GF-D8 (cell line): ENCODE results near the gene RAPGEF5.

Source experiments
- DNase-seq: peaks from one replicate; lab custom pipeline; 2025; lab: John Stamatoyannopoulos, UW

The RAPGEF5 gene

DNA sequence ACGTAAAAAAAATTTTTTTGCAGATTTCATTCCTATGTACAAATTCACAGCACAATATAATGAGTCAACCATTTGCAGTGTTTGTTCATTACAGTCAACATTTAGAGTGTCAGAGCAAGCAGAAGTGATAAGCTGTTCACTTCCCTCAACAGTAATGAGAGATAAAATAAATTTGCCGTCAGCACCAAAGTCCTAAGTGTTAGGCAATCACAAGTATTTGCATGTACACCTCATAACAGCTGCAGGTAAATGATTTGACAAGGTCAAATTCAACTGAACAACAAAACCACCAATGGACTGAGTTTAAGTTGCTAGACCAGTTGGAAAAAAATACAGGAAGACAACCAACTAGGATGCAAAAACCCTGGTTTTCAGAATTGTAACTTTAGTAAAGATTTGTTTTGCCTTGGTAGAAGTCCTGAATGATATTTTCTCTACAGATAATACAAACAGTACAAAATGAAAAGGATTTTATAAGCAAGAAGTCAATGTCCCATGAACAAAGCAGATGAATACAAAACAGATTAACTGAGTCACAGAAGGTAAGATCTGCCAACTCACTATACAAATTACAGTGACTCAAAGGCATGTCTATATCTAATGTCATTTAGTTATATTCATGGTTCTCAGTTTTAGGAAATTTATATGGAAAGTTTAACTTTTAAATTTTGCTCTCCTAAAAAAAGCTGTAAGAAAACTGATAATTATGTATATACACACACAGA, 10.4 kb downstream of the RAPGEF5 start:
- DNase-seq, result no peak

GRCh38 chr7:22344655-22345054, 12.3 kb downstream of the RAPGEF5 start:
- no peak for DNase-seq

- no peak for DNase-seq
Observed at GRCh38 chr7:22343612-22344011, 13.3 kb downstream of the RAPGEF5 start.

GRCh38 chr7:22343071-22343470, 13.9 kb downstream of the RAPGEF5 start:
- no peak for DNase-seq

DNA sequence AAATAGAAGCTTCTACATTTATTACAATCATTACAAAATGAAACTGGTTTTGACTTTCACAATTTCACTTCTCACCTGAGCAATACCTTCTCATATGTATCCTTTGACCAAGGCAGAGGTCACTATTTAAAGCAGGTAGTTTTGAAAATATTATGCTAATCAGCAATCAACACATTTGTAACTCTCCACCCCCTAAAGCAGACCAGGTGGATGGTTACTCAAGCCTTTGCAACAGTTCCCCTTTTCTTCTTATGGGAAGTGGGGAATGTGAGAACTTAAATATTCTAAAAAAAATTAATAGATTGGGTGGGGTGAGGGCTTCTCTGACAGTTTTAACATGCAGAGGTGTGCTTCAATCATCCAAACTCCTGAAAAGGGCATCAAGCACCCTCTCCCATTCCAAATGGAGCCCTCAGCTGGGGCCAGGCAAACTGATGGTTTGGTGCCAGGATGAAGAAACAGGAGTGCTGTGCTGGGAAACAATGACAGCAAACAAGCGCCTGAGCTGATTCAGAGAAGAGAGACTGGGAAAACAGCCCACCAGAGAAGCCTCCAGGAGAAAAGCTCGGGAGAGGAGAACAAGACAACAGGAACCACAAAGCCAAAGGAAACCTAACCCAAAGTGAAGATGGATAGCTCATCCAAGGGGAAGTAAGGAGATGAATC, 17.1 kb downstream of the RAPGEF5 start:
- no peak for DNase-seq

DNA sequence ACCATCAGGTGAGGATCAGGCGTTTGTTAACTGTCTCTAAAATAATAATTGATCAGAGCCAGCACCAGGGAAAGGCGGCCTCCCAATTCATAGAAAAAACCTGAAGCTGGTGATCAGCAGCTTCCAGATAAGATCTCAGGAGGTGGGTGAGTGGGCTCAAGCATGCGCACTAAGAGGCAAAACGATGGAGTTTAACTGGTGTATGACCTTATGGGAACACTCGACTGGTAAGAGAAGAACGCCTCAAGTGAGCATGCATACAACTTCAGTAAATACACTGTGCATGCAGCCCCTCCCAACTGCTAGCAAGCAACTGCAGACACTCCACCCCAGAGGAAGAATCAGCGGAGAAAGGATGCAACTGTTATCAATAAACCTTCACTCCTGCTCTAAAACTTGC, 18.1 kb downstream of the RAPGEF5 start:
- no peak for DNase-seq

GRCh38 chr7:22338411-22338810, 18.5 kb downstream of the RAPGEF5 start:
- no peak for DNase-seq

GRCh38 chr7:22333680-22334141, 23.2 kb downstream of the RAPGEF5 start:
- no peak for DNase-seq

GRCh38 chr7:22332461-22332870, 24.5 kb downstream of the RAPGEF5 start:
- DNase-seq, result no peak

GRCh38 chr7:22331704-22332103, 25.2 kb downstream of the RAPGEF5 start:
- no peak for DNase-seq

DNA sequence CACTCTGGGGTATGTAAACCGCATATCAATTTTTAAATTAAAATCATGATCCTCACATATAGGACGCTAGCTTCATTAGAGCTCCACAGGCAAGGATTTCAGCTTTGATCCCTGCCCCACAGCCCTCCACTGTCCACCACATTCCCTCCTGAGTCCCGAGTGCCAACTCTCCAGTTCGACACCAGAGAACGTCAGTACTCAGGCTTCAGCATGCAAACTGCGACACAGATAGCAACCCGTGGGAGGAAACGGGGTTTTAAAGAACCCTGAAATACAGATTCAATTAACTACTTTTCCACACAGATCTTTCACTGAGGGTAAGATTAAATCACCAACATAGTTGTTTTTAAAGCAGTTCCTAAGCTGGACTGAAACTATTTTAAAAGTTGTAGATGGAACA, 26.1 kb downstream of the RAPGEF5 start:
- DNase-seq, result no peak

- DNase-seq, result no peak
Observed at GRCh38 chr7:22329816-22330524, 27.0 kb downstream of the RAPGEF5 start.

GRCh38 chr7:22326181-22326580, 30.8 kb downstream of the RAPGEF5 start:
- DNase-seq, result no peak

- DNase-seq, result no peak
Observed at GRCh38 chr7:22325671-22326070, 31.3 kb downstream of the RAPGEF5 start.

GRCh38 chr7:22323714-22324113, 33.2 kb downstream of the RAPGEF5 start:
- DNase-seq, result no peak

DNA sequence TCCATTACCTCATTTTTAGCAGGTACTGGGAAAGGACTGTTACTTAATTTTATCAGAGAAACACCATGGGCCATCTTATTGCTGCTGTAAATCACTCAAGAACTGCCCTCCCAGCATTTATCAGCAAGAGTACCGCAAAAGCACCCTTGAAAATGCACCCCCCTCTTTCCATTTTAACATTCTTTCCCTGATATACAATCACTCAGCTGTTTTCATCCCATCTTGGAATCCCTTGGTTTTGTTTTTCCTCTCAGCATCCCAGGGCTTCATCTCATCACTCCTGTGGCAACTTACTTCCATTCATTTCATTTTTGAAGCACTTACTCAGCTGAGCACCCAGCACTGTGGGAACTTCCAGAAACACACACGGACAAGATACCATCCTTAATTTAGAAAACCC, 36.5 kb downstream of the RAPGEF5 start:
- DNase-seq, result no peak

DNA sequence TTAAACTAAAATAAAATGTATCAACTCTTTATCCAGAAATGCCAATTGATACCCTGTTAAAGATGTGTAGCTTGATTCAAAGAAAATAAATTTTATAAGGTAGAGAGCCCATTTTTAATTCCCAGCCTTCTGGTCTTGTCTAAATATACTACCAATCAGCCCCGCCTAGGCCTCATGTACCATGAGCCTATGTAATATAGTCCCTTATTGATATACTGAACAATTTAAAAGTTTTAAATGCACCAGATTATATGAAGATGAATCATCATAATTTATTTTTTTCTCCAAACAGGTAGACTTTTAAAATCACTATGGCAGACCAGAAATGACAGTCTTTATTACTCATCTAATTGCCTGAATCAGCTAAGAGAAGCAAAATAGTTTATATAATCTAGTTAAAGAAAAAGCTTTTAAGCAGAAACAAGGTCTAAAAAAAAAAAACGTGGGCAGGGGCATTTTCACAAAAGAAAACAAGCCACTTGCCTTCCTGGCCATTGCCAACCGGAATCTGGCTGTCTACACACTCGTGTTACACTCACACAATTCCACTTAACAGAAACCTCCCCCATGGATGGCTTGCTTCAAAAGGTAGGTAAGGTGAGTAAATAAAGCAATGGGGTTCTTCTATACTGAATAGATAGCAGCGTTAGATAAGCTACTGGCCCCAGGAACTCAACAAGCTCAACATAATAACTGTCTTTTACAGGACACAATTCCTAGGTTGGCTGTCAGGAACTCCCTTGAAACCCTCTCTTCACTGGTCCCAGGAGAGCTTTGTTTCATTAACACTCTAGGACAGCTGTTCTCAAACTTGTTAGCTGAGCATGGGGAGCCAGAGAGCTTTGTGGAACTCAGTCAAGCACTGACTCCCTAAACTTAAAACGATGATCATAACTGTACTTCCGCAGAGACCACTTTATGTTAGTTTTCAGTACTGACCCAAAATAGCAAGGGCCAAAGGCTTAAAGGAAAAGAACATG, 37.2 kb downstream of the RAPGEF5 start:
- no peak for DNase-seq

DNA sequence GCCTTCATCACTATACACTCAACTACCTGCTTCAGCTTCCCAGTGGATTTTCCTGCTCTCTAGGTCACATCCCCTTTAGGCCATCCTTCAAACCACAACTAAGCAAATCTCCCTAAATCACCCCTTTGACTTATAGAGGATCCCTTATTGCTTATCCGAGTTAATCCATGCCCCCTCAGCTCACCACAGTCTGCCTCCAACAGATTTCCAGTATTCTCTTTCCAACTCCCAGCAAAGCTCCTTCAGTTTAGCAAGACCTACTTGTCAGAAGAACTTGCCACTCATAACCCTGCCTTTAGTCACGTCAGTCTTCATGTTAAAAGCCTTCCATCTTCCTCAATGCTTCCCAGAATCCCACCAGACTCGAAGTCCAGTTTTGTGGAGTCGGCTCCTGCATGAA, 38.6 kb downstream of the RAPGEF5 start:
- DNase-seq, result no peak

DNA sequence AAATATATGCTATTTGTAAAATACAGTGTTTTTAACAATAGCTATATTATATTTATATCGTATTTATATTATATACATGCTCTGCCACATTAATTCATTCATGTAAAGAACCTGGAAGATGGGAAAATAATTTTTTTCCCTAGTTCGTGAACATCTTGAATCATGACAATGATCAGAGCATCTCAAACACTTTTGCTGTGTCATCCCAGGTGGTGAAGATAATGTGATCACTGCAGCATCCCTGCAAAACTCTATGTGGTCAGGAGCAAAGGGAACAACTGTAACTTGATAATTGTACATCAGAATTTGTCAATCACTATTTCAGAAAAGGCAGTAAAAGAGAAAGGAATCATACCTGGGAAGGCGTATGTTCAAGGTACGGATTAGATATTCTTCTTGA, 39.3 kb downstream of the RAPGEF5 start:
- no peak for DNase-seq

- no peak for DNase-seq
Observed at GRCh38 chr7:22316914-22317313, 40.0 kb downstream of the RAPGEF5 start.

DNA sequence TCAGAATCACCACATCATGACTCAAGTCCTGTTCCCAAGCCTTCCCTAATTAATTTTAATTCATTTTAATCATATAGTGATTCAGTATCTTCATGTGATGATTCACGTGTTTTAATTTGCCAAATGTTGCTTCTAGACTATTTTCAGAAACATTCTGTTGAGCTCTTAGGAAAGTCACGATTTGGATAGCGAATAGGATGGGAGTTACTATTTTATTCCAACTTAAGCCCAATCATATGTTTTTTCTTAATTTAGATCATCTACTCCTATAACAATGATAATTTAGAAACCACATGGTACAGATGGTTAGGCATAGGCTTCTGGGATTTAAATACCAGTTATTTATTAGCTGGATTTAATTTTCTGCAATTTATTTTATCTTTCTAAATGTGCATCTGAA, 49.1 kb downstream of the RAPGEF5 start:
- DNase-seq, result no peak

- no peak for DNase-seq
Observed at GRCh38 chr7:22305706-22306105, 51.2 kb downstream of the RAPGEF5 start.
